ENCODE measurements around the gene TBC1D9.

TBC1D9 gene

DNA sequence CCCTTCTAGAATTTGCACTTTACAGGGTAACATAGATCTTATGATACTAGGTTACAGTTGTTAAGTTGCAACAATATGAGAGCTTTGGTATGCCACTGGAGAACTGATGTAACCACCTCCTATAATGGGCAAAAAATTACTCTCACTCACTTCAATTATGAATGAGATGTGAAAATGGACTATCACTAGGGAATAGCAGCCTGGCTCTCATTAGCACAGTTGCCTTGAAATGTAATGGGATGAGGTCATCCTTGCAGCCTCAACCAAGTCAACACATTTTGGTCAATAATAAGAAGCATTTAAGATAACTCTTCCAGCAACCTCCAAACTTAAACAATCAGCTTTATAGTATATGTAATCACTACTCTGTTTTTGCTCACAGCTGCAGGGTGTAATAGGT is 69.4 kb downstream of the TBC1D9 start (continued):
- TF ChIP-seq ZNF18 (tag by site-specific recombination; IDR thresholded peaks at IDR 0.05) = 0 out of 2 replicates have a peak, but pooled peaks have one; percentile 15
- TF ChIP-seq, protein P1, sequence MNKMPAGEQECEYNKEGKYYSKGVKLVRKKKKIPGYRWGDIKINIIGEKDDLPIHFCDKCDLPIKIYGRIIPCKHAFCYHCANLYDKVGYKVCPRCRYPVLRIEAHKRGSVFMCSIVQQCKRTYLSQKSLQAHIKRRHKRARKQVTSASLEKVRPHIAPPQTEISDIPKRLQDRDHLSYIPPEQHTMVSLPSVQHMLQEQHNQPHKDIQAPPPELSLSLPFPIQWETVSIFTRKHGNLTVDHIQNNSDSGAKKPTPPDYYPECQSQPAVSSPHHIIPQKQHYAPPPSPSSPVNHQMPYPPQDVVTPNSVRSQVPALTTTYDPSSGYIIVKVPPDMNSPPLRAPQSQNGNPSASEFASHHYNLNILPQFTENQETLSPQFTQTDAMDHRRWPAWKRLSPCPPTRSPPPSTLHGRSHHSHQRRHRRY (tag by site-specific recombination; IDR thresholded peaks at IDR 0.05) = no peak
- TF ChIP-seq ZNF174 (tag by site-specific recombination; IDR thresholded peaks at IDR 0.05) = no peak
- no peak for TF ChIP-seq ZSCAN23 (tag by site-specific recombination; IDR thresholded peaks at IDR 0.05)
- 0 out of 2 replicates have a peak, but pooled peaks have one; percentile 54 for TF ChIP-seq ZXDB (tag by site-specific recombination; IDR thresholded peaks at IDR 0.05)
- no peak for TF ChIP-seq ZBTB20 (tag by site-specific recombination; IDR thresholded peaks at IDR 0.05)
- TF ChIP-seq, protein P2, sequence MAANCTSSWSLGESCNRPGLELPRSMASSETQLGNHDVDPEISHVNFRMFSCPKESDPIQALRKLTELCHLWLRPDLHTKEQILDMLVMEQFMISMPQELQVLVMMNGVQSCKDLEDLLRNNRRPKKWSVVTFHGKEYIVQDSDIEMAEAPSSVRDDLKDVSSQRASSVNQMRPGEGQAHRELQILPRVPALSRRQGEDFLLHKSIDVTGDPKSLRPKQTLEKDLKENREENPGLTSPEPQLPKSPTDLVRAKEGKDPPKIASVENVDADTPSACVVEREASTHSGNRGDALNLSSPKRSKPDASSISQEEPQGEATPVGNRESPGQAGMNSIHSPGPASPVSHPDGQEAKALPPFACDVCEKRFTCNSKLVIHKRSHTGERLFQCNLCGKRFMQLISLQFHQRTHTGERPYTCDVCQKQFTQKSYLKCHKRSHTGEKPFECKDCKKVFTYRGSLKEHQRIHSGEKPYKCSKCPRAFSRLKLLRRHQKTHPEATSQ (tag by site-specific recombination; IDR thresholded peaks at IDR 0.05) = no peak
- peak; percentile 60 for TF ChIP-seq PRDM10 (tag by site-specific recombination; IDR thresholded peaks at IDR 0.05)
- TF ChIP-seq ZNF398 (tag by site-specific recombination; IDR thresholded peaks at IDR 0.05) = peak; percentile 11; the same call in 1 of the 2 replicates
- TF ChIP-seq TSHZ1 (tag by site-specific recombination; IDR thresholded peaks at IDR 0.05; ENCODE audit: borderline replicate concordance) = peak; percentile 74
- peak; percentile 74 for TF ChIP-seq ZNF843 (tag by site-specific recombination; IDR thresholded peaks at IDR 0.05)
- no peak for TF ChIP-seq ZNF514 (tag by site-specific recombination; IDR thresholded peaks at IDR 0.05)
- TF ChIP-seq ZNF362 (tag by site-specific recombination; IDR thresholded peaks at IDR 0.05) = 0 out of 2 replicates have a peak, but pooled peaks have one; percentile 36
- TF ChIP-seq ZNF580 (tag by site-specific recombination; IDR thresholded peaks at IDR 0.05) = no peak
- TF ChIP-seq KLF16 (tag by site-specific recombination; IDR thresholded peaks at IDR 0.05) = no peak
- no peak for TF ChIP-seq OVOL3 (tag by site-specific recombination; IDR thresholded peaks at IDR 0.05)
- peak; percentile 45; the same call in 1 of the 2 replicates for TF ChIP-seq ZNF692 (tag by site-specific recombination; IDR thresholded peaks at IDR 0.05)
- 0 out of 2 replicates have a peak, but pooled peaks have one; percentile 61 for TF ChIP-seq ZNF2 (tag by site-specific recombination; IDR thresholded peaks at IDR 0.05)
- TF ChIP-seq ZBTB1 (tag by site-specific recombination; IDR thresholded peaks at IDR 0.05) = peak; percentile 79; the same call in 1 of the 2 replicates
- no peak for TF ChIP-seq SCRT1 (tag by site-specific recombination; IDR thresholded peaks at IDR 0.05; ENCODE audit: borderline replicate concordance)
- TF ChIP-seq ZNF837 (tag by site-specific recombination; IDR thresholded peaks at IDR 0.05) = no peak
- no peak for TF ChIP-seq HOXD13 (CRISPR knock-in tag; IDR thresholded peaks at IDR 0.05; ENCODE audit: borderline replicate concordance)
- no peak for TF ChIP-seq ZNF214 (tag by site-specific recombination; IDR thresholded peaks at IDR 0.05; ENCODE audit: borderline replicate concordance)

All from HEK293 (cell line).